HS-27A (cell line): Measurements from ENCODE around the gene CFAP299.
"Not testable (repeated sequence)": the region's sequence is repeated elsewhere in the genome, so short reads cannot be mapped to it uniquely, and the experiment has no call there.

Experiments
- DNase-seq: peaks from one replicate; pipeline ENCODE4 v3.0.0-alpha.2; 2012; ENCODE audit warnings: low read depth, missing footprints

The CFAP299 gene

DNA sequence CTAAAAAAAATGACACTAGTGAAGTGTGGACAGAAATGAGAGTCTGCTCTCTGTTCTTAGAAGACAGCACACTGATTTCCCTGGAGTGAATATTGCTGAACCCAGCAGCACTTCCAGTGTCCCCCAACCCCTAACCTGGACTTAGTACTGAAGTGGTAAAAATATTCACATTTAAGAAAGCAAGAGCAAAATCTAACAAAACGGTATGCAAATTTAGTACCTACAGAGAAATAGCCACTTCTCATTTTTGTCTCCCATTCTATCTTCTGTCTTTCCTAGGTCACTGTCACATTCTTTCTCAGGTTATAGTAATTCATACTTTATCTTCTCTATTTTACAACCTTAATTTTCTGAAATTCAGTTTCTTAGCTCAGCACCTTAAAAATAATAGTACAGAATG, 274.7 kb downstream of the CFAP299 start:
- DNase-seq: no peak

DNA sequence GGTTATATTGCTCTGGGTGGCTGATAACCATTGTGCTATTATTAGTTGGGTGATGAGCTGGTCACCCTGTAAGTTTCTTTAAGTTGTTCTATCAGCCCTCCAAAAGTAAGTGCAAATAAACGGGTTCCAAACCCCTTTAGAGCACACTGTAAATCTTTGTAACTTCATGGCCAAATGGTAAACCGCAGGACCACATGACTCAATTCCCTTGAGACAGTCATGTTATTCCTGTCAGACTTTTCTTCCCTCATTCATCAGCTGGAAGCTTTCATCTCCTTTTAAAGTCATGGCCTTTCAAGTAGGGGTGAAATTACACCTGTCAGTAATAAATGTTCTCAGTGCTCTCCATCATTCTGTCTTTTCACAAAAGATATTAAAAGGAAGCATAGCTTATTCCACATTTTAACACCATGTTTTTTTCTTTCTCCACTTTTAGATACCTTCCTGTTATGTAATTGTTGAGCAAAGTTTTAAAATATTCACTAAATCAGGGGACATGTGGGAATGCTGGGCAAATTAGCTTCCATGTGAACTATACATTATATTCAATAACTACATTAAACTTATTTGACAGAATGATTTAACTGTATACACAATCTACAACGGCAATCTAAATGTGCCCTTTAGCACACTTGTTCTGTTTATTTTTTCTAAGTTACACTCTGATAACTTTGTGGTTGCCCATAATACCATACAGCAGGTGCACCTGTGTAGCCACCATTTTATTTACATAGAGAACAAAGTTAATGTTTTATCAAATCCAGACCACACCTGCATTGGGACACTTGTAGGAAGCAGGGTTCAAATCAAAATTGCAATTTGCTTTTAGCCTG, 275.5 kb downstream of the CFAP299 start:
- peak; percentile 15 for DNase-seq

- no peak for DNase-seq
Measured at GRCh38 chr4:80611678-80611979, 276.1 kb downstream of the CFAP299 start.

- DNase-seq: no peak
Measured at GRCh38 chr4:80613470-80613869, 277.9 kb downstream of the CFAP299 start.

DNA sequence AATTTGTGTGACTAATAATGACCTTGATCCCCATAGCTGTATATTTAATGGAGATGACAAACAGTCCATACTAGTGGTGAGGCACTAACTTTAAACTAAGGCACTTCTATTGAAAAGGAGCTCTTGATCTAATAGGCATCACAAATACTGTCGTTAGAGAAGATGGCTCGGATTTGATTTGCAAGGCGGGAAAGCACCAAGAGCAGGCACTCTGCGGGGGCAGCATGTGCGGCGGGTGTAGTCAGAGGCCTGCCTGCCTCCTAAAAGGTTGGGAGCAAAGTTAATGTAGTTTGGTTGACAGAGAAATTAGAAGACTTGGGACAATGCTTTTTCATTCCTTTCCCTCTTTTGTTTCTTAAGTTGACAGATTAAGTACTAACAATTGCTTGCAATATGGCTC, 278.8 kb downstream of the CFAP299 start:
- no peak for DNase-seq

DNA sequence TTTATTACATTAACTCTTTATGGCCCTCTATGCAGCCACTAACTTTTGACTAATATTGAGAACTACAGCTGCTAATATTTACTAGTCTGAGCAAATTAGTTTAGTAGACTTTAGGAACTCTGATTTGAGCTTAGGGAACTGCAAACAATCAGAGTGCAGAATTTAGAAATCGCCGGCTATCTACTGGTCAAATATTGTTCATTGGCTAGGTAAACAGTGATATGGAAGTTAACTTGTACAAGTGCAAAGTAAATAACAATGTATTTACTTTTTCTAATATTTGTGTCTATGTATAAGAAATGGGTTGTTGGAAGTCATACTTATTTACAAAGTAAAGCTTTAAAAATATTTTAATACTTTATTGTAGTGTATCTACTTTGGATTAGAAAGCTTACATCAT, 279.6 kb downstream of the CFAP299 start:
- no peak for DNase-seq

DNA sequence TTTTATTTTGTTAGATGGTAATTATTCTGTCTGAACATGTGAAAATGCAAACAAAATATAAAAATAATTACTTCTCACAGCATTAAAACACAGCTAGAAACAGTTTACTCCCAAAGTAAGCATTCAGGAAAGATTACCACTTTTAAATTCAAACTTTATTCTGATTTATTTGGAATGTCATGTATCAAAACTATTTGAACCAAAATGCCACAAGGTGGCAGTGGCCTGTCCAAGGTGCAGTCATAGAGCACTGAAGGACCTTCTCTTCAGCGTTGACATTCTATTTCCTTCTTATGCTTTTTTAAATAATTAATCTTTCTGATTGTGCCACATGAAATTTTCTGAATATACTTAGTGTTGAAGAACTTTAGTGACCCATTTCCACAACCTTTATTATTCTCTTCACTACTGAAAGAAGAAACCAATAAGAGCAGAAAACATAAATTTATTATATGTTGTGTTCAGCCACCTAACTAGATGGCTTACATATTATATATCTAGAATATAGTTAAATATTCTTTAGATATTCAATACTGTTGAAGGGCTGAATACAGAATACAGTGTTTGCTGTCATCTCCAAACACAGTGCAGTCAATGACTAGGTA, 283.6 kb downstream of the CFAP299 start:
- DNase-seq: no peak

DNA sequence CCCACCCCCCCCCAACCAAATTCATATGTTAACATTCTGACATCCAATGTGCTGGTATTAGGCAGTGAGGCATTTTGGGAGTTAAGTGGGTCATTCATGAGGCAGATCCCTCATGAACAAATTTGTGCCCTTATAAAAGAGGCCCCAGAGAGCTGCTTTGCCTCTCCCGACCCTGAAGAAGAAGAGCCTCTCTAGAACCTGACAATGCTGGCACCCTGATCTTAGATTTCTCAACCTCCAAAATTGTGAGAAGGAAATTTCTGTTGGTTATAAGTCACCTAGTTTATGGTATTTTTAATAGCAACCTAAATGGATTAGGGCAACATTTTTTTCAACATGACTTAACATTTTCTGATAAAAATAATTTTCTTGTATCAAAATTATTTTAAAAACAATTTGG, 296.3 kb downstream of the CFAP299 start:
- DNase-seq: no peak

- no peak for DNase-seq
Measured at GRCh38 chr4:80637190-80637589, 301.7 kb downstream of the CFAP299 start.

GRCh38 chr4:80646061-80646460, 310.5 kb downstream of the CFAP299 start:
- no peak for DNase-seq

- DNase-seq: no peak
Measured at GRCh38 chr4:80655662-80656061, 320.1 kb downstream of the CFAP299 start.

- not testable (repeated sequence) for DNase-seq
Measured at GRCh38 chr4:80670118-80670517, 334.6 kb downstream of the CFAP299 start.

DNA sequence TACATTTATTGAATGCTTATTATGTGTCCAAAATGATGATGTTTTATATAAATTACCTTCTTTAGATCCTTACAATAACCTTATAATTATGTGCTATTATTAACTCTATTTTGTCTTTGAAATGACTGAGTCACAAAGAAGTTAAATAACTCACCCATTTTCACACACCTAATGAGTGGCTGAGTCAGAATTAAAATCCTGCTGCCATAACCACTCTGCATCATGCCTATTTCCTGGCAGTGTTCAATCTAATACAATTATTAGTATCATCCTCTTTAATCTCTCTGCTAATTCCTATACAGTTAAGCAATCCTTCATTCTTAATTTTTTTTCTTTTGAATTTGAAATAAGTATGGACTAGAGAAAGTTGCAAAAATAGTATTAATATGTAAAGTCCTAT, 342.9 kb downstream of the CFAP299 start:
- DNase-seq: no peak

DNA sequence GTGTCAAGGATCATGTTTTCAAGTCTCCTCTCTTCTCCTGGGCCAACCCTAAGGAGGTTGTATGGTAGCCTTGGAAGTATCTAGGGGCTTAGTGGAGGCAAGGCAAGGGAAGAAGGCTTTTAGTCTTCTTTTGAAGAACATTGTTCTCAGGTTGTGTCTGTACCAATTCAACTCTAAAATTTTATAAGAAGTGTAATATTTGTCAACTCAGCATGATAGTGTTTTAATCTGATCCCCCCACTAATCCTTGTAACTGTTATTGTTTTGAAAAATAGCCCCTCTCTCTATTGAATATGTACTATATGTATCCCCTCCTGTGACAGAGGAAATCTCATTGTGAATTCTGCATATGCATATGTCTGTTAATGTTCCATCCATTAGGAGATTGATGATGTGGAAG, 345.4 kb downstream of the CFAP299 start:
- DNase-seq: no peak

- DNase-seq: no peak
Measured at GRCh38 chr4:80685214-80685613, 349.7 kb downstream of the CFAP299 start.

- DNase-seq: not testable (repeated sequence)
Measured at GRCh38 chr4:80687736-80688135, 352.2 kb downstream of the CFAP299 start.

DNA sequence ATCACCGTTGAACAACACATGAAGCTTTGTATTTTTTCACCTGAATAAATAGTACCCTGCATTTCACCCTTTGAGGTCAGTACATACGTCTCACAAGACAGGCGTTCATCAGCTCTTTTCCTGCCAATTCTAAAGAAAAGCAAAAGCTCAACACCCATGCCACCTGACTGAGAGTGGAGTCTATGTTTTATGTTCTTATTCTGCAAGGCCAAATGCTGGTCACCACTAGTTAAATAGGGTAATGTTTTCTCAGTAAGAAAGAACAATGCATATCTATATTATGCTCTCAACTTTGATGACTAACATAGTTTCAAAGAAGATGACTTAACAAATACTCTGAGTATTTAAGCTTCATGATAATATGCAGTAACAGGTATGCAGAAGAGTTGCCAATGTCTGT, 358.6 kb downstream of the CFAP299 start:
- DNase-seq: no peak

DNA sequence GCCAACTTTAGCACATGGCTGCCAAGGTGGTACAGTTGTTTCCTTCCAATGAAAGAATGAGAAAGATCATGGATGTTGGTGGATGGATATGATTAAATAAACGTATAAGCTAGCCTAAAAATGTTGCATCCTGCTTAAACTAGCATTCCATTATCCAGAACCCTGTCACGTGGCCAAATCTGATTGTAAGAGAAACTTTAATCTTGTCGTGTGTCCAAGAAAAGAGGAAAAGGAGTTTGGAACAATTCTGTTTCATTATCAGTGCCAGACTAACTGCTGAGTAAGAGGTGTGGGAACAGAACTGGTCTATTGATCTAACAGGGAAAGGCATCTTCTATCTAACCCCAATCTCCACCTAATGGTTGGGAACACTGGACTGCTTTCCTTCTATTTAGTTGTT, 369.8 kb downstream of the CFAP299 start:
- DNase-seq: no peak

DNA sequence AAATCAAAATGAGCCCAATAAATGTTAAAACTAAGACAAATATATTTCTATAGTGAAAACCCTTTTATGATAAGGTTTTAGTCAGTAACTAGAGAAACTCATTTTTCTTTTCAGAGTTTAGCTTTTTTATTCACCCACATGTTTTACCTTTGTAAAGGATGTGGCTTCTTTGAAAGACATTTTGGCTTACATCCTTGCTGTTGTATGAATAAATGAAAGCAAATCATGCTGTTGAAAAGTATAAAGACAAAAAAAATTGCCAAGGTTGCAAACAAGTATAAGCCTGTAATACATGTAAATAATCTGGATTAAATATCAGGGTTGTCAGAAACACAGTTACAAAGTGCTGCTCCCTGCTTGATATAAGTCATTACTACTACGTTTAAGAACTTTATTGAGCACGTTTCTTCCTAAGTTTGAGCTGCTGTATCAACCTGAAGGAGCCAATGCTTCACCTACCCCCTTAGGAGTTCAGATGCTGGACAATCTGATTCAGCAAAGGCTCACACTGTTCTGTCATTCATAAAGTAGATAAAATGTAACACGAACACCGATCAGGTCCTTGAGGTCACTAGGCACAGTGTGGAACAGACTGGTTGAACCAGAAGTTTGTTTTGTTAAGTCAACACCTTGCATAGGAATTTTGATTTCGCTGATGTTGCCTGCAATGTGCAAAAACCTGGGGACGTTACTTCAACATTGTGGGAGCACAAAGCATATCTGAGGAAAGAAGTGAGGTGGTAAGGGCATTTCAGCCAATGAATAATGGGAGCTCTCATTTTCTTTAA, 373.7 kb downstream of the CFAP299 start:
- DNase-seq: no peak

GRCh38 chr4:80710748-80711451, 375.4 kb downstream of the CFAP299 start:
- DNase-seq: no peak

- no peak for DNase-seq
Measured at GRCh38 chr4:80711956-80712355, 376.4 kb downstream of the CFAP299 start.

- no peak for DNase-seq
Measured at GRCh38 chr4:80713409-80713808, 377.9 kb downstream of the CFAP299 start.

DNA sequence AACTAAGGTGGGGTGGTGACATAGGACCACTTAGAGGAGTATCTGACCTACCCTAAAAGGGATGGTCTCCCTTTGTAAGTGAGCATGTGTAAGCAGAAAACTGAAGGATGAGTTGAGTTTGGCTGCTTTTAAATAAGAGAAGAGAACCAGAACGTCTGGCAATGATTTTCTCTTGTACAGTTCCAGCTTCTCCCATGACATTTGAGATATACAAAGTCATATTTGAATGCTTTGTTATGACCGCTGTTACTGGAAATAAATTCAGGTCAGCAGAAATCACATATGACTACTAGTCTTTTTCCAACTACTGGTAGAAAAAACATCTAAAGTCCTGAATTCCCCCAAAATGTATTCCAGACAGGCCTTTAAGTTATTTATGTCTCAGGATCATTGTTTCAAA, 381.7 kb downstream of the CFAP299 start:
- no peak for DNase-seq
